Neuron (in vitro differentiated cells): ENCODE results near the gene LAMB1.
"Not testable (repeated sequence)": the region's sequence is repeated elsewhere in the genome, so short reads cannot be mapped to it uniquely, and the experiment has no call there.

Experiments used
- H2AFZ ChIP-seq: one replicate; pipeline ENCODE4 v1.6.1; 2013; ENCODE audit warnings: low read depth, mild to moderate bottlenecking, inconsistent platforms, low read length, moderate library complexity
- H3K27me3 ChIP-seq: one replicate; pipeline ENCODE4 v1.6.1; 2013; ENCODE audit warnings: low read length; ENCODE audit not compliant: insufficient read depth
- H3K36me3 ChIP-seq: one replicate; pipeline ENCODE4 v1.6.1; 2013; ENCODE audit warnings: low read length; ENCODE audit not compliant: insufficient read depth
- H3K4me1 ChIP-seq: one replicate; pipeline ENCODE4 v1.6.1; 2013; ENCODE audit warnings: low read length; ENCODE audit not compliant: insufficient read depth
- H3K4me3 ChIP-seq: 2 replicates; pipeline ENCODE4 v1.5.1; 2013; ENCODE audit warnings: mild to moderate bottlenecking, low read length, moderate library complexity
- H3K9me3 ChIP-seq: one replicate; pipeline ENCODE4 v1.6.1; 2013; ENCODE audit warnings: low read length

Gene LAMB1

GRCh38 chr7:108033309-108033708, 30.3 kb upstream of the LAMB1 start:
- not testable (repeated sequence) for H3K4me1 ChIP-seq, H3K36me3 ChIP-seq, H3K4me3 ChIP-seq, H3K9me3 ChIP-seq, H2AFZ ChIP-seq, H3K27me3 ChIP-seq

DNA sequence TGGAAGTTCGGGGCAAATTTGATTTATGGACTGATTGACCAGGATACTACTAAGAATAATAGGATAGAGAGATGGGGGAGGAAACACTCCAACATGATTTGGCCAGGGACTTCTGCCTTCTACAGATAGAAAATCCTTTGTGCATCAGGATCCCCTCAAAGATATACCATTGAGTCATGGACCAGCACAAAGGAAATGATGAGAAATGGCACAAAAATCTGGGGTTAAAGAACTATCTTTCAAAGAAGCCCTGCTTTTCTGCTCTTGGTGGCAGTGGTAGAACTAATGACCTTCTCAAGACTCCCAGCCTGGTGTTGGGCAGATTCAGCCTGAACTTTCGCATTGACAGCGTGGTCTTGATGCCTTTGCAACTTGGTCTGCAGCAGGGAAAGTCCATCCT, 27.6 kb upstream of the LAMB1 start:
- Histone ChIP-seq H3K9me3 (no peaks in the 10 kb centered on the region), H2AFZ (no peak overlapping the region), H3K4me1 (no peaks in the 10 kb centered on the region), H3K36me3 (no peaks in the 10 kb centered on the region), H3K4me3 (no peak overlapping the region), H3K27me3 (no peaks in the 10 kb centered on the region)

GRCh38 chr7:108029034-108029433, 26.1 kb upstream of the LAMB1 start:
- Histone ChIP-seq H3K4me1 (no peaks in the 10 kb centered on the region), H3K4me3 (no peak overlapping the region), H3K36me3 (no peaks in the 10 kb centered on the region), H2AFZ (no peak overlapping the region), H3K9me3 (no peaks in the 10 kb centered on the region), H3K27me3 (no peaks in the 10 kb centered on the region)

- no peaks in the 10 kb centered on the region for H3K4me1 ChIP-seq
- H3K4me3 ChIP-seq, result no peak overlapping the region
- H3K9me3 ChIP-seq, result no peaks in the 10 kb centered on the region
- no peaks in the 10 kb centered on the region for H3K36me3 ChIP-seq
- no peaks in the 10 kb centered on the region for H3K27me3 ChIP-seq
- no peak overlapping the region for H2AFZ ChIP-seq
Observed at GRCh38 chr7:108028111-108028510, 25.1 kb upstream of the LAMB1 start.

- Histone ChIP-seq H3K9me3 (no peaks in the 10 kb centered on the region), H3K4me3 (no peak overlapping the region), H3K4me1 (no peaks in the 10 kb centered on the region), H2AFZ (no peak overlapping the region), H3K36me3 (no peaks in the 10 kb centered on the region), H3K27me3 (no peaks in the 10 kb centered on the region)
Observed at GRCh38 chr7:108027239-108027638, 24.3 kb upstream of the LAMB1 start.

DNA sequence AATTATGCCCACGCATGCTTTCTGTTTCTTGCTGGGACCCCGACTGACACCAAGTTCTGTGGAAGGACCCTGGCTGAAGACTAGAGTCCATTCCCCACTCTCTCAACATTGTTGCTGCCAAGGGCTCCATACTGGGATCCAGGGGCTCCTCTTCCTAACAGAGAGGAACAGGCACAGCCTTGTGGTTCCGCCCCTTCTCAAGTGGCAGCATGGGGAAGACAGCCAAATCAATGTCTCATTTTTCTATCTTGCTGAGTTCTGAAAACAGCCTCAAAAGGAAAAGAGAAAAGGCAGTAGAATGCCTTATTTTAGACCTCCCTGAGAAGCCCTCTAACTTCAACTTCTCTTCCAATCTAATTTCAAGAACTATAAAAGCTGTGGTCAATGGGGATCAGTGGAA, 23.7 kb upstream of the LAMB1 start:
- no peak overlapping the region for H3K4me3 ChIP-seq
- no peaks in the 10 kb centered on the region for H3K9me3 ChIP-seq
- H3K27me3 ChIP-seq, result no peaks in the 10 kb centered on the region
- no peak overlapping the region for H2AFZ ChIP-seq
- H3K4me1 ChIP-seq, result no peaks in the 10 kb centered on the region
- no peaks in the 10 kb centered on the region for H3K36me3 ChIP-seq

- no peaks in the 10 kb centered on the region for H3K4me1 ChIP-seq
- H2AFZ ChIP-seq, result no peak overlapping the region
Observed at GRCh38 chr7:108026116-108026515, 23.2 kb upstream of the LAMB1 start.

DNA sequence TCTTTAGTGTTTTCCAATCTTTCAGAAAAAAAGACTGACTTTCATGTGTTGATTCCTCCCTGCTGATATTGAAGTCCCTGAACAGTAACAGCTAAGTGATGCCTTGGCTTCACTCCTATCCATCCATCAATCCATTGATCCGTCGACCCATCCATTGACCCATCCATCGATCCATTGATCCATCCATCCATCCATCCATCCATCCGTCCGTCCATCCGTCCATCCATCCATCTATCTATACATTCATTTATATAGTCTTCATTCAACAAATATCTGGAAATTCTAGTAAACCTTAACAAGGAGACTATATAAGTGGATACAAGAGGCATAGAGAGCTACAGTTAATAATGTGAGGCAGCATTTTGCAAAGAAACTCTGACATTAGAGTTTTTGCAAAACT, 21.6 kb upstream of the LAMB1 start:
- H2AFZ ChIP-seq, result no peak overlapping the region
- H3K27me3 ChIP-seq, result no peaks in the 10 kb centered on the region
- H3K36me3 ChIP-seq, result no peaks in the 10 kb centered on the region
- H3K4me1 ChIP-seq, result no peaks in the 10 kb centered on the region
- H3K9me3 ChIP-seq, result no peaks in the 10 kb centered on the region
- H3K4me3 ChIP-seq, result no peak overlapping the region

More at GRCh38 chr7:108026116-108026515, 23.2 kb upstream of the LAMB1 start:
- Histone ChIP-seq H3K36me3 (no peaks in the 10 kb centered on the region), H3K27me3 (no peaks in the 10 kb centered on the region), H3K9me3 (no peaks in the 10 kb centered on the region), H3K4me3 (no peak overlapping the region)

DNA sequence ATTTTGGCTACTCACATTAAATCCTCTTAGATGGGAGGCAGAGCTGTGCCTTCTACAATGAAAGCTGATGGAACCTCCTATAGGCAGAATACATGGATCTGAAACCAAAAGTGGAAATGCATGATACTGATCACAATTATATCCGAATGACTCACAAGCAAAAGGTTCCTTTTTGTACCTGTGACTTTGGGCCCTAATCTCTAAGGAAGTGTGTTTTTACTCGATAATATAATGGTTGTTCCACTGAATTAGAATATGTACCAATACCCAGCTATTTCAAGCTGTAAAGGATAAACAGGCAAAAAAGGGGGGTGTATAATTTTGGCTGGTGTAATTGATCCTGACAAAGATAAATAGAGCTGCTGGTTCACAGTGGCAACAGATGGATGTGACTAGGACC, 17.6 kb upstream of the LAMB1 start:
- H3K4me3 ChIP-seq, result no peak overlapping the region
- no peaks in the 10 kb centered on the region for H3K36me3 ChIP-seq
- H2AFZ ChIP-seq, result no peak overlapping the region
- H3K27me3 ChIP-seq, result no peaks in the 10 kb centered on the region
- H3K4me1 ChIP-seq, result no peaks in the 10 kb centered on the region
- no peaks in the 10 kb centered on the region for H3K9me3 ChIP-seq

- Histone ChIP-seq H3K4me1 (no peaks in the 10 kb centered on the region), H2AFZ (no peak overlapping the region), H3K4me3 (no peak overlapping the region), H3K36me3 (no peaks in the 10 kb centered on the region), H3K9me3 (no peaks in the 10 kb centered on the region), H3K27me3 (no peaks in the 10 kb centered on the region)
Observed at GRCh38 chr7:108018668-108019067, 15.7 kb upstream of the LAMB1 start.

GRCh38 chr7:108017776-108018151, 14.8 kb upstream of the LAMB1 start:
- Histone ChIP-seq H3K4me1 (no peaks in the 10 kb centered on the region), H3K36me3 (no peaks in the 10 kb centered on the region), H2AFZ (no peak overlapping the region), H3K4me3 (no peak overlapping the region), H3K9me3 (no peaks in the 10 kb centered on the region), H3K27me3 (no peaks in the 10 kb centered on the region)

DNA sequence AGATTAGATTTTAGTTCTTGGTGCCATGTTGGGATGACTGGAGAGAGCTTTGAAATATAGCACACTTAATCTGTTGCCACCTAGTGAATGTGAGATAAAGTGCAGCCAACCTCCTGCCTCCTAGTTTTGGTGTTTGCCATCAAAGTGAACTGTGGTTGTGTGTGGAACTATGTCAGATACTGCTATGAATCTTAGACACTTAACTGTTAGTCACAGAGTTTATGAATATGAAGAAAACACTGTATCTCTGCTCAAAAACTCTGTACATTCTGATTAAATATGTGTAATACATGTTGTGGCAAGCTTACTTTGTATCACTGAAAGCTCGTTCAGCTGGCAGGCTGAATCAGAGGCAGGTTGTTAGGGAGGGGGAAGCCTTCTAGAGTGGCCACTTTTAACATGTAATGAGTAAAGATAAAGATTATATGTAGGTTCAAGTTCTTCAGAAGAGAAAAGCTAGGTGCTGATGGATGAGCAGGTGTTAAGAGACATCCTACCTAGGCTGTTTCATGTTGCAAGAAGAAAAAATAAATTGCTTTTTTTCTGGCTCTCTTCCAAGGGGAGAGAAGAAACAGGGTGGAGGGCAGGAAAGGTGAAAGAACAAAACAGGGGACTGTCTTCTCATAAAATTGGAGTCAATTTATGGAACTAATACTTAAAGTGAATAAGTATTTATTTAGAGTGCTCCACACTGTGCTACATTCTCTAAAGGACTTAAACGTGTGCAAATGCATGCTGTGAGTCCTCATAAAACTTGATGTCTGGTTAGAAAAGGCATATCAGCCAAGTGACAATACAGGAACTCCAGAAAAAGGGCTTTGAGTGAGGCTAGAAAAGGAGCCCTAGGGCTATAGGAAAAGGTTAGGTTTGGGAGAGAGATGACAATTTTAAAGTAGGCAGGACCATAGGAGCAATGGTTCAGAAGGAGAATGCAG, 14.1 kb upstream of the LAMB1 start:
- H3K4me3 ChIP-seq, result no peak overlapping the region
- no peaks in the 10 kb centered on the region for H3K36me3 ChIP-seq
- no peaks in the 10 kb centered on the region for H3K9me3 ChIP-seq
- no peaks in the 10 kb centered on the region for H3K27me3 ChIP-seq
- no peaks in the 10 kb centered on the region for H3K4me1 ChIP-seq
- no peak overlapping the region for H2AFZ ChIP-seq

GRCh38 chr7:108015740-108016139, 12.8 kb upstream of the LAMB1 start:
- no peak overlapping the region for H3K4me3 ChIP-seq
- no peaks in the 10 kb centered on the region for H3K9me3 ChIP-seq
- no peaks in the 10 kb centered on the region for H3K36me3 ChIP-seq
- H3K4me1 ChIP-seq, result no peaks in the 10 kb centered on the region
- no peak overlapping the region for H2AFZ ChIP-seq
- no peaks in the 10 kb centered on the region for H3K27me3 ChIP-seq
